Measurements from ENCODE around the gene SGSH.
A peak's percentile ranks its signal among the peaks of the same experiment; 100 is the strongest.
"Not testable (repeated sequence)": the region's sequence is repeated elsewhere in the genome, so short reads cannot be mapped to it uniquely, and the experiment has no call there.

SGSH gene

GRCh38 chr17:80220054-80220735, at the start of gene SGSH, which contains the start of gene SLC26A11:
Gene SGSH, minus strand, starts transcription at chr17:80220333. Its CDS starts 20 bp downstream, at chr17:80220313.
Gene SLC26A11, plus strand, starts transcription at chr17:80220427. Its CDS starts 1,134 bp downstream, at chr17:80221561.
- DNase-seq: peak; percentile 82

DNA sequence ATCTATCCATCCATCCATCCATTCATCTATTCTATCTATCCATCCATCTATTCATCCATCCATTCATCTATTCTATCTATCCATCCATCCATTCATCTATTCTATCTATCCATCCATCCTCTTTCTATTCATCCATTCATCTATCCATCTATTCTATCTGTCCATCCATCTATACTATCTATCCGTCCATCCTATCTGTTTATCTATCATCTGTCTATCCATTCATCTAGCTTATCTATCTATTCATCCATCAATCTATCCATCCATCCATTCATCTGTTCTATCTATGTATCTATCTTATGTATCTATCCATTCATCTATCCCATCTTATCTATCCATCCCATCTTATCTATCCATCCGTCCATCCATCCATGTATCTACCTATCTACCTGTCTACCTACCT, 49.3 kb upstream of the SGSH start:
- no peak for DNase-seq

GRCh38 chr17:80268427-80268826, 48.3 kb upstream of the SGSH start:
- DNase-seq: no peak

GRCh38 chr17:80267391-80267790, 47.3 kb upstream of the SGSH start:
- DNase-seq: no peak

GRCh38 chr17:80265205-80266068, 45.3 kb upstream of the SGSH start:
- no peak for DNase-seq

GRCh38 chr17:80264205-80265075, 44.3 kb upstream of the SGSH start:
- peak; percentile 17 for DNase-seq

- peak; percentile 98 for DNase-seq
These were observed 43.4 kb upstream of the SGSH start for GRCh38 chr17:80263253-80264204.

DNA sequence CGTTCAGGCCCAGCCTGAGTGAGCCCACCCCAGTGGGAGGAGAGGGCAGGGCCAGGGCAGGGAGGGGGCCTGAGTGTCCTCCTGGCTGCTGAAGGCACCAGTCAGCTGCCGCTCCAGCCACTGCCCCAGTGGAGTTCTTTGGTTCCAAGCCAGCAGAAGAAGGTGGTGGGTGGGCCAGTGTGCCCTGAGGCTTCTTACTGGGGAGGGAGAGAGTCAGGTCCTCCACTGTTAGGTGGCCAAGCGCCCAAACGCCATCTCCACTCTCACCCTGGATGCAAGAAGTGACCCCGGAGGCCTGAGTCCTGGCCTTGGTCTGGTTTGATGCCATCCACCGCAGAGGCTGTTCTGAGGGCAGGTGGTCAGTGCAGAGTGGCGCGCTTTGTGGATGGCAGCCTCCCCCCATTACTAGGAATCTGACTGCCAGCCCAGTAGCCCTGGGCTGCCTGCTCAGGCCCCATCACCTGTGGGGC, 42.7 kb upstream of the SGSH start:
- no peak for DNase-seq

GRCh38 chr17:80262291-80262690, 42.2 kb upstream of the SGSH start:
- DNase-seq: no peak

GRCh38 chr17:80261895-80262279, 41.8 kb upstream of the SGSH start:
- no peak for DNase-seq

DNA sequence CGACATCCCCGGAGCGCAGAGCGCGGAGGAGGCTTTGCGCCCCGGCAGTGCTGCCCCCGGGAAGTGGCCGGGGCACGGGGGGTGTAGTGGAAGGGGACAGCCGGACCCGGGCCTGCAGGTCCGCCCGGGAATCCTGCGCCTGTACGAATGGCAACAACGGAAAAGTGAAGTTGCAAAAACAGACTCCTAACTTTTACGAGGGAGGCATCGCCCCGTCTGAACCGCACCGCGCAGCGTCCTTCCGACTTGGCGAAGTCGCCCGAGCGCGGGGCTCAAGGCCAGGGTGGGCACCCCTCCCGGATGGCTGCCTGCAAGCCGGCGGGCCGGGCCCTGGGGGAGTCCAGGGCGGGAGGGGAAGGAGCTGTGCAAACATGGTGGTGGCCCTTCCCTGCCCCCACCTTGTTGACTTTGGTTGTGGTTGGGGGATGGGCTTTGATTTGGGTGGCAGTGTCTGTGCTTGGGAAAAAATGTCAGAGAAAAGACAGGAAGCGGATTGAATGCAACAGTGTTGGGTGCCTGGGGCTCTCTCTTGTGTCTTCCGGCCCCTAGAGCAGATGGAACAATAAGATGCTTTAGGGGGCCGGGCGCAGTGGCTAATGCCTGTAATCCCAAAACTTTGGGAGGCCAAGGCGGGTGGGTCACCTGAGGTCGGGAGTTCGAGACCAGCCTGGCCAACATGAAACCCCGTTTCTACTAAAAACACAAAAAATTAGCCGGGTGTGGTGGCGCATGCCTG, 41.2 kb upstream of the SGSH start:
- peak; percentile 52 for DNase-seq

DNA sequence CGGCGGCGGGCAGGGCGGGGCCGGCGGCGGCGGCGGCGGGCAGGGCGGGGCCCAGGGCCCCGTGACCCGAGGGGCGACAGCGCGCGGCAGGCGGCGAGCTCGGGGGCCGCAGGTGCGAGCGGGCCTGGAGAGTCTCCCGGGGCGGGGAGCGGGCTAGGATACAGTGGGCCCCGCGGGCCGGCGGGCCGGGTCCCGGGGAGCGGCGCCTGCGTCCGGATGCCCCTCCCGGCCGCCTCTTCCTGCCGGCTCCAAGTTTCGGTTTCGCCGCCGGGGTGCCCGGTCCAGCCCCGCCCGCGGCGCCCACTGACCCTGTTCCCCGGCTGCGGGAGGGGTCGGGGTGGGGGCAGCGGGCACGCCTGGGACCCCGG, 40.6 kb upstream of the SGSH start, which contains the start of gene RNF213:
RNF213 (plus strand) TSS at position 62 of the 368 bp plus-strand sequence. CDS start 2,830 bp downstream, outside the sequence.
- DNase-seq: peak; percentile 85

DNA sequence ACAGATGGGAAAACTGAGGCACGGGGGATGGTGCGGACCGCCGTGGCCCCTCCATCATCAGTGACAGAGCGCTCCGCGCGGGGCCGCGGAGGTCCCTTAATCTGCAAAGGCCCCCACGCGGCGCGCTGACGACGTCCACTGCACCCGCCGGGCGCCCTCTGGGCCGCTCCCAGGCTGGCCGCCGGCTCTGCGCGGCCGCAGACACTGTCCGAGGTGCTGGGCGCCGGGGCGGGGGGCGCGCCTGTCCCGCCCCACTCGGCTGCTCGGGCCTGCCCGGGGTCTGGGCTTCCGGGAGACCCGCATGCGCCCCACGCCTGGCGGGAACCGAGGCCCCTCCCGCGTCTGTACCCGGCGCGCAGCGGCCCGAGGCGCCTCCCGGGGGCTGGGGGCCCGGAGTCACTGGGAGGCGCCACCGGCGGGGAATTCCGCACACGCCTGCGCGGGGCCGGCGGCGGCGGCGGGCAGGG, 40.0 kb upstream of the SGSH start:
- peak; percentile 89 for DNase-seq

DNA sequence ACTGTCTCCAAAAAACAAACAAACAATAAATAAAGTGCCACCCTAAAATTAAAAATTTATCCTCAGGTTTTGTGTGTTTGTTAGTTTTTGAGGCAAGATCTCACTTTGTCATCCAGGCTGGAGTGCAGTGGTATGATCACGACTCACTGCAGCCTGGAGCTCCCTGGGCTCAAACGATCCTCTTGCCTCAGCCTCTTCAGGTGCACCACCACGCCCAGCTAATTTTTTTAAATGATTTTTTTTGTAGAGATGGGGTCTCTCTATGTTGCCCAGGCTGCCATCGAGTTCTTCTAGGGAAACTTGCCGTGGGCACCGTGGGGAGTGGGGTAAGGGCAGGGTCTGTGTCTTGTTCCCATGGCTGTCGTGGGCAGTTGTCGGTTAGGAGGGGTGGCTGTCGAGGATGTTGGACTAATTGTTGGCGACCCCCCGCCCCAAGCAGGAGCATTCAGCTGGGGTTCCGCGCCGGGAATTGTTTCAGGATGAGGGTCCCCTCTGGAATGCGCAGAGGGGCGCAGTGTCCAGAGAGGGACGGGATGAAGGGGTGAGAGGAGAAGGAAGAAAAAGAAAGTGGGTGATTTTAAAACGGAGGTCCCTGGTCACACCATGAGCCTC, 39.4 kb upstream of the SGSH start:
- no peak for DNase-seq

DNA sequence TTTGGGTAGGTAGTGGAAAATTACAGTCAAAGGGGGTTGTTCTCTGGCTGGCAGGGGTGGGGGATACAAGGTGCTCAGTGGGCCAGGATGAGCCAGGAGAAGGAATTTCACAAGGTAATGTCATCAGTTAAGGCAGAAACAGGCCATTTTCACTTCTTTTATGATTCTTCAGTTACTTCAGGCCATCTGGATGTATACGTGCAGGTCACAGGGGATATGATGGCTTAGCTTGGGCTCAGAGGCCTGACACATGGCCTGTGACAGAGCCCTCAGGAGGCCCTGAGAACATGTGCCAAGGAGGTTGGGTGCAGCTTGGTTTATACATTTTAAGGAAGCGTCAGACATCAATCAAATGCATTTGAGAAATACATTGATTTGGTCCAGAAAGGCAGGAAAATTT, 38.2 kb upstream of the SGSH start:
- not testable (repeated sequence) for DNase-seq

DNA sequence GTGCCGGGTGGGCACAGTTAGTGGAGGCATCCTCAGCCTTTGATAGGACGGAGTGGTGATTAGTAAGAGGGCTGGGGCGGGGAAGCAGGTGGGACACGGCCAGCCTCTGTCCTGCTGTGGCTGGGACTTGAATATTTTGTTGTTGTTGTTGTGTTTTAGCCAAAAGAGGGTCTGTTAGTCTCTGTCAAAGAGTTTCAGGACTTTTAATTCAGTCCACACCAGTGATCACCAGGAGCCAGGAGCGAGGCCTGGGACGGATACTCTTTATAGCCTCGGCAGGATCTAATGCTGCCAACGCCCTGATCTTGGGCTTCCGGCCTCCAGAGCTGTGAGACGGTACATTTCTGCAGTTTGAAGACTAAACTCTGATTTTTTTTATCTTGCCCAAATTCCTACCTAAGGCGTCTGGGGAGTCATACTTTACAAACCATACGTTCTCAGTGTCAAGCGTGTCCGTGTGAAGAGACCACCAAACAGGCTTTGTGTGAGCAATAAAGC, 37.6 kb upstream of the SGSH start:
- DNase-seq: no peak

- DNase-seq: no peak
These were observed 35.9 kb upstream of the SGSH start for GRCh38 chr17:80256034-80256350.

DNA sequence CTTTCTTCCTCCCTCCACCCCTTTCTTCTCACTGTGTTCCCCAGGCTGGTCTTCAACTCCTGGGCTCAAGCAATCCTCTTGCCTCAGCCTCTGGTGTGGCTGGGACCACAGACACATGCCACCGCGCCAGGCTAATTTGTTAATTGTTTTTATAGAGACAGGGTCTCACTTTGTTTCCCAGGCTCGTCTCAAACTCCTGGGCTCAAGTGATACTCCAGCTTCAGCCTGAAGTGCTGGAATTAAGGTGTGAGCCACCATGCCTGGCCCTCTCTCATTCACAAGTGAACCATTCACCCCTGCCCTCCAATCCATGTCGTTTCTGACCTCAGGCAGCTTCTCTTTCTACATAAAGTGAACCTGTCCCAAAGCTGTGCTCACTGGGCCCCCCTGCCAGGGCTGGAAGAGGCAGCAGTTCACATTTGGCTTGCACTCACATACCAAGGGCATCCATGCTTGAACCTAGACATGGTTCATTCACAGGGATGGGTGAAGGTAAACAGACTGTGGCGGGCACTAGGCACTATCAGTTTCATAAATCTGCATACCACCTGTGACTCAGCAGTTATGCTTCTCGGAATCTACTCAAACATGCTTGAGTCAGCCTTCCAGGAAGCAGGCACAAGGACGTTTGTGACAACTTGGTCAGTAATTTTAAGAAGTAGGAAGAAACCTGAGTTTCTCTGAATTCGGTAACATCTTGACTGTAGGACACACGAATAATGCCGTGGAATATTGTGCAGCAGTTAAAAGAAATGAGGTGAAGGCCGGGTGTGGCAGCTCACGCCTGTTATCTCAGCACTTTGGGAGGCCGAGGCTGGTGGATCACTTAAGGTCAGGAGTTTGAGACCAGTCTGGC, 34.5 kb upstream of the SGSH start:
- peak; percentile 94 for DNase-seq
